IPS-20b (cell line): Measurements from ENCODE around the gene TRPM2.

Experiments used
- H3K27ac ChIP-seq: one replicate; pipeline ENCODE4 v1.5.1; 2013; ENCODE audit warnings: low read length
- H3K27me3 ChIP-seq: 2 replicates; pipeline ENCODE4 v1.6.1; 2013; ENCODE audit warnings: mild to moderate bottlenecking, low read length, inconsistent platforms; ENCODE audit not compliant: insufficient read depth
- H3K36me3 ChIP-seq: 2 replicates; pipeline ENCODE4 v1.6.1; 2013; ENCODE audit warnings: low read depth, mild to moderate bottlenecking, inconsistent platforms, low read length, moderate library complexity; ENCODE audit not compliant: insufficient read depth
- H3K4me1 ChIP-seq: 2 replicates; pipeline ENCODE4 v1.6.1; 2013; ENCODE audit warnings: mild to moderate bottlenecking, control low read depth, inconsistent platforms, low read length, moderate library complexity; ENCODE audit not compliant: insufficient read depth
- H3K4me3 ChIP-seq: 2 replicates; pipeline ENCODE4 v1.5.1; 2013; ENCODE audit warnings: mild to moderate bottlenecking, low read length, inconsistent platforms
- H3K9ac ChIP-seq: 2 replicates; pipeline ENCODE4 v1.6.1; 2013; ENCODE audit warnings: low read depth, mild to moderate bottlenecking, inconsistent platforms, low read length, moderate library complexity
- H3K9me3 ChIP-seq: 2 replicates; pipeline ENCODE4 v1.6.1; 2013; ENCODE audit warnings: mild to moderate bottlenecking, low read depth, low read length, inconsistent platforms; ENCODE audit not compliant: insufficient read depth

TRPM2 gene

GRCh38 chr21:44438531-44439210 is 85.2 kb downstream of the TRPM2 start:
- Histone ChIP-seq H3K36me3 (no peaks in the 10 kb centered on the region), H3K27ac (no peak overlapping the region), H3K4me3 (no peak overlapping the region), H3K9me3 (no peaks in the 10 kb centered on the region), H3K4me1 (no peaks in the 10 kb centered on the region), H3K9ac (no peak overlapping the region), H3K27me3 (no peaks in the 10 kb centered on the region)

GRCh38 chr21:44439211-44439600 is 85.8 kb downstream of the TRPM2 start:
- no peaks in the 10 kb centered on the region for H3K4me1 ChIP-seq
- no peaks in the 10 kb centered on the region for H3K9me3 ChIP-seq
- H3K27ac ChIP-seq = no peak overlapping the region
- H3K36me3 ChIP-seq = no peaks in the 10 kb centered on the region
- H3K9ac ChIP-seq = no peak overlapping the region
- H3K27me3 ChIP-seq = no peaks in the 10 kb centered on the region
- H3K4me3 ChIP-seq = no peak overlapping the region

- no peaks in the 10 kb centered on the region for H3K4me1 ChIP-seq
- no peaks in the 10 kb centered on the region for H3K36me3 ChIP-seq
- H3K27ac ChIP-seq = no peak overlapping the region
- H3K9me3 ChIP-seq = no peaks in the 10 kb centered on the region
- no peaks in the 10 kb centered on the region for H3K27me3 ChIP-seq
- no peak overlapping the region for H3K9ac ChIP-seq
- no peak overlapping the region for H3K4me3 ChIP-seq
Measured at GRCh38 chr21:44440241-44441040, 87.0 kb downstream of the TRPM2 start.

GRCh38 chr21:44441041-44441400 is 87.6 kb downstream of the TRPM2 start:
- no peaks in the 10 kb centered on the region for H3K4me1 ChIP-seq
- H3K27ac ChIP-seq = no peak overlapping the region
- H3K27me3 ChIP-seq = no peaks in the 10 kb centered on the region
- no peaks in the 10 kb centered on the region for H3K36me3 ChIP-seq
- H3K9me3 ChIP-seq = no peaks in the 10 kb centered on the region
- H3K4me3 ChIP-seq = no peak overlapping the region
- no peak overlapping the region for H3K9ac ChIP-seq

- Histone ChIP-seq H3K9ac (no peak overlapping the region), H3K27me3 (no peaks in the 10 kb centered on the region), H3K9me3 (no peaks in the 10 kb centered on the region), H3K4me3 (no peak overlapping the region), H3K4me1 (no peaks in the 10 kb centered on the region), H3K27ac (no peak overlapping the region), H3K36me3 (no peaks in the 10 kb centered on the region)
Measured at GRCh38 chr21:44441581-44442265, 88.3 kb downstream of the TRPM2 start.

- Histone ChIP-seq H3K4me3 (no peak overlapping the region), H3K9ac (no peak overlapping the region), H3K27ac (no peak overlapping the region), H3K4me1 (no peaks in the 10 kb centered on the region), H3K36me3 (no peaks in the 10 kb centered on the region), H3K9me3 (no peaks in the 10 kb centered on the region), H3K27me3 (no peaks in the 10 kb centered on the region)
Measured at GRCh38 chr21:44442266-44443125, 89.1 kb downstream of the TRPM2 start.

- Histone ChIP-seq H3K9me3 (no peaks in the 10 kb centered on the region), H3K27ac (no peak overlapping the region), H3K9ac (no peak overlapping the region), H3K27me3 (no peaks in the 10 kb centered on the region), H3K4me3 (no peak overlapping the region), H3K36me3 (no peaks in the 10 kb centered on the region), H3K4me1 (no peaks in the 10 kb centered on the region)
Measured at GRCh38 chr21:44443291-44443890, 90.0 kb downstream of the TRPM2 start.

GRCh38 chr21:44443891-44444285 is 90.5 kb downstream of the TRPM2 start:
- H3K27ac ChIP-seq = no peak overlapping the region

GRCh38 chr21:44444286-44444931 is 91.0 kb downstream of the TRPM2 start:
- no peaks in the 10 kb centered on the region for H3K9me3 ChIP-seq
- no peaks in the 10 kb centered on the region for H3K4me1 ChIP-seq
- H3K4me3 ChIP-seq = no peak overlapping the region
- no peaks in the 10 kb centered on the region for H3K36me3 ChIP-seq
- no peak overlapping the region for H3K27ac ChIP-seq
- H3K9ac ChIP-seq = no peak overlapping the region
- H3K27me3 ChIP-seq = no peaks in the 10 kb centered on the region

More at GRCh38 chr21:44443891-44444285, 90.5 kb downstream of the TRPM2 start:
- no peak overlapping the region for H3K4me3 ChIP-seq
- no peaks in the 10 kb centered on the region for H3K27me3 ChIP-seq
- H3K36me3 ChIP-seq = no peaks in the 10 kb centered on the region
- no peaks in the 10 kb centered on the region for H3K9me3 ChIP-seq
- no peaks in the 10 kb centered on the region for H3K4me1 ChIP-seq
- H3K9ac ChIP-seq = no peak overlapping the region

GRCh38 chr21:44445145-44445812 is 91.9 kb downstream of the TRPM2 start:
- Histone ChIP-seq H3K9ac (no peak overlapping the region), H3K4me3 (no peak overlapping the region), H3K36me3 (no peaks in the 10 kb centered on the region), H3K27me3 (no peaks in the 10 kb centered on the region), H3K9me3 (no peaks in the 10 kb centered on the region), H3K4me1 (no peaks in the 10 kb centered on the region), H3K27ac (no peak overlapping the region)
